A673 (cell line): ENCODE measurements around the gene EZH1. TPM values are rescaled to one million over a fixed set of nuclear protein-coding genes. Genes with fewer than 3 reads are reported as not detected.

Experiments
- BruUV-seq: library from RNA; stranded (reverse); fragments of 400-500 nt; replicated peaks from 2 replicates; lab custom pipeline; 2021; lab: Mats Ljungman, UMichigan
- CTCF ChIA-PET: fragments of 300-600 bp; sonication (Branson Sonifier 250); formaldehyde crosslinking; loops from one replicate; lab custom pipeline; 2022; ENCODE audit warnings: antibody characterized with exemption; lab: Charles Lee
- POLR2A ChIA-PET: fragments of 300-600 bp; sonication (Branson Sonifier 250); formaldehyde crosslinking; loops from one replicate; lab custom pipeline; 2022; ENCODE audit warnings: antibody characterized with exemption; ENCODE audit not compliant: low non-redundant PET; lab: Charles Lee
- DNase-seq: peaks from one replicate; pipeline ENCODE4 v3.0.0-alpha.2; 2015; ENCODE audit warnings: low spot score
- H3K27ac ChIP-seq: fragments of 200-600 bp; sonication (generic); 2 replicates; pipeline ENCODE4 v1.5.1; 2016; ENCODE audit warnings: mixed run types, low read depth, mild to moderate bottlenecking, mixed read lengths, antibody characterized with exemption, low read length; ENCODE audit not compliant: poor library complexity, severe bottlenecking
- H3K27me3 ChIP-seq: fragments of 200-600 bp; sonication (generic); replicated peaks from 2 replicates; pipeline ENCODE4 v1.6.1; 2017; ENCODE audit warnings: mixed run types, low read depth, mild to moderate bottlenecking, mixed read lengths, antibody characterized with exemption, low read length; ENCODE audit not compliant: insufficient read depth, poor library complexity
- H3K36me3 ChIP-seq: fragments of 200-600 bp; sonication (generic); 2 replicates; pipeline ENCODE4 v1.6.1; 2016; ENCODE audit warnings: mixed run types, mild to moderate bottlenecking, mixed read lengths, antibody characterized with exemption, low read length; ENCODE audit not compliant: insufficient read depth, poor library complexity, severe bottlenecking
- H3K4me1 ChIP-seq: fragments of 200-600 bp; sonication (generic); 2 replicates; pipeline ENCODE4 v1.6.1; 2017; ENCODE audit warnings: mixed run types, mild to moderate bottlenecking, mixed read lengths, antibody characterized with exemption, low read length; ENCODE audit not compliant: insufficient read depth, poor library complexity, severe bottlenecking
- H3K4me3 ChIP-seq: fragments of 200-600 bp; sonication (generic); 2 replicates; pipeline ENCODE4 v1.5.1; 2016; ENCODE audit warnings: low read depth, mixed run types, mild to moderate bottlenecking, mixed read lengths, low read length; ENCODE audit not compliant: poor library complexity, severe bottlenecking
- H3K9me3 ChIP-seq: fragments of 200-600 bp; sonication (generic); 2 replicates; pipeline ENCODE4 v1.6.1; 2016; ENCODE audit warnings: mixed run types, low read depth, mild to moderate bottlenecking, mixed read lengths, antibody characterized with exemption, low read length; ENCODE audit not compliant: poor library complexity, severe bottlenecking
- EZH2 ChIP-seq: fragments of 200-600 bp; sonication (generic); IDR thresholded peaks from 2 replicates; pipeline ENCODE4 v1.6.1; 2017; ENCODE audit warnings: borderline replicate concordance, low read depth, mild to moderate bottlenecking, mixed read lengths, antibody characterized with exemption, low read length; ENCODE audit not compliant: poor library complexity, severe bottlenecking
- intact Hi-C: fragments of 100-400 bp; cut with micrococcal nuclease; formaldehyde crosslinking; loops from one replicate; pipeline ENCODE4 v1.10.0; 2022; ENCODE audit not compliant: unreplicated experiment
- total RNA-seq: library from RNA; stranded (reverse); gene quantifications from 2 replicates; pipeline ENCODE4 v1.2.3, GENCODE V29; 2021
- TF ChIP-seq, protein P1 (sequence below): fragments of 300-800, 200-600 bp; sonication (generic); conservative IDR thresholded peaks from 2 replicates; pipeline ENCODE4 v1.5.1; 2017; ENCODE audit warnings: low read depth, mild to moderate bottlenecking, antibody characterized with exemption, low read length, moderate library complexity, mixed read lengths

Gene EZH1
- total RNA-seq, 1 experiment from 2014 or later = 16.4 TPM

GRCh38 chr17:42690596-42690995, 54.2 kb downstream of the EZH1 start:
- Histone ChIP-seq H3K4me1 (no peaks in the 10 kb centered on the region), H3K27ac (no peak overlapping the region), H3K4me3 (no peak overlapping the region), H3K36me3 (no peaks in the 10 kb centered on the region), H3K27me3 (no peaks in the 10 kb centered on the region), H3K9me3 (no peaks in the 10 kb centered on the region)
- intact Hi-C loops = no loop called here
- TF ChIP-seq EZH2 = no peak
- TF ChIP-seq, protein P1, sequence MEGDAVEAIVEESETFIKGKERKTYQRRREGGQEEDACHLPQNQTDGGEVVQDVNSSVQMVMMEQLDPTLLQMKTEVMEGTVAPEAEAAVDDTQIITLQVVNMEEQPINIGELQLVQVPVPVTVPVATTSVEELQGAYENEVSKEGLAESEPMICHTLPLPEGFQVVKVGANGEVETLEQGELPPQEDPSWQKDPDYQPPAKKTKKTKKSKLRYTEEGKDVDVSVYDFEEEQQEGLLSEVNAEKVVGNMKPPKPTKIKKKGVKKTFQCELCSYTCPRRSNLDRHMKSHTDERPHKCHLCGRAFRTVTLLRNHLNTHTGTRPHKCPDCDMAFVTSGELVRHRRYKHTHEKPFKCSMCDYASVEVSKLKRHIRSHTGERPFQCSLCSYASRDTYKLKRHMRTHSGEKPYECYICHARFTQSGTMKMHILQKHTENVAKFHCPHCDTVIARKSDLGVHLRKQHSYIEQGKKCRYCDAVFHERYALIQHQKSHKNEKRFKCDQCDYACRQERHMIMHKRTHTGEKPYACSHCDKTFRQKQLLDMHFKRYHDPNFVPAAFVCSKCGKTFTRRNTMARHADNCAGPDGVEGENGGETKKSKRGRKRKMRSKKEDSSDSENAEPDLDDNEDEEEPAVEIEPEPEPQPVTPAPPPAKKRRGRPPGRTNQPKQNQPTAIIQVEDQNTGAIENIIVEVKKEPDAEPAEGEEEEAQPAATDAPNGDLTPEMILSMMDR = no peak
- DNase-seq = no peak
- BruUV-seq = no TSS peak
- POLR2A ChIA-PET = no interaction called here
- CTCF ChIA-PET = no interaction called here

DNA sequence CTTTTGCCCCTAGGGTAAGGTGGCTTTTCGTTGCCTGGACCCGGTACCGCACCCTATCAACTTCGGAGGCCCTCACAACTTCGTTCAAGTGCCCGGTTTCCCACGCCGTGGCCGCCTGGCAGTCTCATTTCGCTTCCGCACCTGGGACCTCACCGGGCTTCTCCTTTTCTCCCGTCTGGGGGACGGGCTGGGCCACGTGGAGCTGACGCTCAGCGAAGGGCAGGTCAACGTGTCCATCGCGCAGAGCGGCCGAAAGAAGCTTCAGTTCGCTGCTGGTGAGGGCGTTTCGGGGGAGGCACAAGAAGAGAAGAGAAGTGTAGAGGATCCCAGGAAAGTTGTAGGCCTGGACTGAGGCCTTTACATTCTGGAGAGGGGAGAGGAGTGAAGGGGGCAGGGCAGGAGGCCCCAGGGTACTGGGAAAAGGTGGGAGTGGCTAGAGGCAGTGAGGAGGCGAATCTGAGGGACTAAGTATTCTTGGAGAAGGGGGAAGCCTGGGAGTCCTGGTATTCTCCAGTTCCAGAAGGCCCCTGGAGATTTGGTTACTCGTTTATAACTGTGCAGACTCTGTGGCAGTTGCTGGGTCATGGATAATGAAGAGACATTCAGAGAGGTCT, 57.0 kb downstream of the EZH1 start:
- CTCF ChIA-PET = no interaction called here
- DNase-seq = no peak
- H3K9me3 ChIP-seq = no peaks in the 10 kb centered on the region
- no peak overlapping the region for H3K4me3 ChIP-seq
- H3K36me3 ChIP-seq = no peaks in the 10 kb centered on the region
- peaks cover 4% of the 10 kb centered on the region for H3K4me1 ChIP-seq
- BruUV-seq = no TSS peak
- no peak overlapping the region for H3K27ac ChIP-seq
- no peaks in the 10 kb centered on the region for H3K27me3 ChIP-seq
- no peak for TF ChIP-seq EZH2
- TF ChIP-seq, protein P1 = no peak
- POLR2A ChIA-PET = no interaction called here
- intact Hi-C loops = no loop called here

DNA sequence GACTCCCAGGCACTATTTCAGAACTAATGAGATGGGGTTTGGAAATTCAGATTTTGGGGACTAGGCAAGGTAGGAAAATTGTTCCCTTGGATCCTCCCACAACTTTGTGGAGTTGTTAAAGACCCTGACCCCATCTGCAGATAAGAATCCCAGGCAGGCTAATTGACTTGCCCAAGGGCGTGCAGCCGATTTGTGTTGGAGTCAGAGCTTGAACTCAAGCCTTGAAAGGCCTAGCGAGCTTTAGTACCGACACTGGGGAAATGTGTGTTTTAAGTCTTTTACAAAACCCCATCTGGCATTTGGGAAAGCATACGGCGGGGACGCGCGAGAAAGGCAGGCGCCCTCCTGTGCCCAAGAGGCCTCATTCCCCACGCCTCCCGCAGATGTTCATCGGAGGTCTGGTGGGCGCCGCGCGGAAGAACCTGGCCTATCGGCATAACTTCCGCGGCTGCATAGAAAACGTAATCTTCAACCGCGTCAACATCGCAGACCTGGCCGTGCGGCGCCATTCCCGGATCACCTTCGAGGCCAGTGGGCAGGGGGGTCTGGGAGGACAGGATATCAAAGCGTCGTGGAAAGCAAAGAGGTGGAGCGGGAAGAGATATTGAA, 58.2 kb downstream of the EZH1 start:
- POLR2A ChIA-PET = no interaction called here
- CTCF ChIA-PET = no interaction called here
- Histone ChIP-seq H3K4me1 (peaks cover 9% of the 10 kb centered on the region), H3K27me3 (no peaks in the 10 kb centered on the region), H3K4me3 (no peak overlapping the region), H3K9me3 (no peaks in the 10 kb centered on the region), H3K36me3 (no peaks in the 10 kb centered on the region), H3K27ac (no peak overlapping the region)
- DNase-seq = no peak
- intact Hi-C loops = no loop called here
- TF ChIP-seq, protein P1 = no peak
- TF ChIP-seq EZH2 = no peak
- no TSS peak for BruUV-seq
